H9 (cell line): ENCODE data around the gene KLHDC3. TPM values are rescaled to one million over a fixed set of nuclear protein-coding genes. Genes with fewer than 3 reads are reported as not detected.

ENCODE experiments used
- DNase-seq: peaks from one replicate; pipeline ENCODE4 v3.0.0-alpha.2; 2017
- H2AFZ ChIP-seq: one replicate; pipeline ENCODE4 v1.6.1; 2013; ENCODE audit warnings: mild to moderate bottlenecking, low read length, control low read depth, moderate library complexity
- H2AK5ac ChIP-seq: 2 replicates; pipeline ENCODE4 v1.6.1; 2013; ENCODE audit warnings: low read length, control low read depth, mixed read lengths; ENCODE audit not compliant: insufficient read length
- H2BK120ac ChIP-seq: one replicate; pipeline ENCODE4 v1.6.1; 2013; ENCODE audit warnings: low read depth, mild to moderate bottlenecking, low read length, control low read depth, inconsistent platforms; ENCODE audit not compliant: poor library complexity, severe bottlenecking
- H2BK12ac ChIP-seq: 2 replicates; pipeline ENCODE4 v1.6.1; 2013; ENCODE audit warnings: low read length, control low read depth, mixed read lengths, low read depth; ENCODE audit not compliant: insufficient read length
- H2BK15ac ChIP-seq: 2 replicates; pipeline ENCODE4 v1.6.1; 2013; ENCODE audit warnings: low read depth, low read length, control low read depth
- H2BK20ac ChIP-seq: one replicate; pipeline ENCODE4 v1.6.1; 2013; ENCODE audit warnings: low read depth, mild to moderate bottlenecking, low read length, control low read depth, inconsistent platforms; ENCODE audit not compliant: poor library complexity, severe bottlenecking
- H2BK5ac ChIP-seq: 2 replicates; pipeline ENCODE4 v1.6.1; 2013; ENCODE audit warnings: low read length, control low read depth, mixed read lengths; ENCODE audit not compliant: insufficient read length
- H3K14ac ChIP-seq: 2 replicates; pipeline ENCODE4 v1.6.1; 2013; ENCODE audit warnings: low read length, control low read depth; ENCODE audit not compliant: insufficient read depth
- H3K18ac ChIP-seq: 2 replicates; pipeline ENCODE4 v1.6.1; 2013; ENCODE audit warnings: low read depth, mild to moderate bottlenecking, mixed read lengths, low read length, control low read depth; ENCODE audit not compliant: insufficient read length
- H3K23ac ChIP-seq: 2 replicates; pipeline ENCODE4 v1.6.1; 2013; ENCODE audit warnings: low read length, control low read depth, mixed read lengths, low read depth; ENCODE audit not compliant: insufficient read length
- H3K23me2 ChIP-seq: 2 replicates; pipeline ENCODE4 v1.6.1; 2013; ENCODE audit warnings: low read depth, mild to moderate bottlenecking, mixed read lengths, low read length, control low read depth; ENCODE audit not compliant: insufficient read length, poor library complexity, severe bottlenecking
- H3K27ac ChIP-seq: 2 replicates; pipeline ENCODE4 v1.5.1; 2013; ENCODE audit warnings: low read length, control low read depth, mixed read lengths, low read depth; ENCODE audit not compliant: insufficient read length
- H3K27me3 ChIP-seq: 2 replicates; pipeline ENCODE4 v1.6.1; 2013; ENCODE audit warnings: low read length, control low read depth, inconsistent platforms; ENCODE audit not compliant: insufficient read depth
- H3K4ac ChIP-seq: 2 replicates; pipeline ENCODE4 v1.6.1; 2013; ENCODE audit warnings: low read depth, mild to moderate bottlenecking, control low read depth, inconsistent platforms, low read length, moderate library complexity
- H3K4me1 ChIP-seq: 2 replicates; pipeline ENCODE4 v1.6.1; 2013; ENCODE audit warnings: low read length, control low read depth, inconsistent platforms; ENCODE audit not compliant: insufficient read depth
- H3K4me2 ChIP-seq: 2 replicates; pipeline ENCODE4 v1.6.1; 2013; ENCODE audit warnings: low read length, control low read depth, mixed read lengths; ENCODE audit not compliant: insufficient read length, insufficient read depth
- H3K56ac ChIP-seq: 2 replicates; pipeline ENCODE4 v1.6.1; 2013; ENCODE audit warnings: low read depth, mild to moderate bottlenecking, mixed read lengths, low read length, control low read depth; ENCODE audit not compliant: insufficient read length
- H3K79me1 ChIP-seq: 2 replicates; pipeline ENCODE4 v1.6.1; 2013; ENCODE audit warnings: low read depth, mild to moderate bottlenecking, moderate library complexity, low read length, control low read depth, inconsistent platforms; ENCODE audit not compliant: insufficient read depth, poor library complexity, severe bottlenecking
- H3K79me2 ChIP-seq: 2 replicates; pipeline ENCODE4 v1.6.1; 2013; ENCODE audit warnings: low read length, control low read depth, inconsistent platforms; ENCODE audit not compliant: insufficient read depth
- H3K9ac ChIP-seq: 2 replicates; pipeline ENCODE4 v1.6.1; 2013; ENCODE audit warnings: low read length, control low read depth, mixed read lengths; ENCODE audit not compliant: insufficient read length; ENCODE audit errors: extremely low read depth
- H3K9me3 ChIP-seq: one replicate; pipeline ENCODE4 v1.6.1; 2013; ENCODE audit warnings: low read depth, low read length, inconsistent platforms; ENCODE audit not compliant: control insufficient read depth
- H3T11ph ChIP-seq: one replicate; pipeline ENCODE4 v1.6.1; 2013; ENCODE audit warnings: mild to moderate bottlenecking, low read length, control low read depth, inconsistent platforms
- H4K20me1 ChIP-seq: one replicate; pipeline ENCODE4 v1.6.1; 2013; ENCODE audit not compliant: control insufficient read depth, insufficient read length, insufficient read depth
- H4K5ac ChIP-seq: 2 replicates; pipeline ENCODE4 v1.6.1; 2013; ENCODE audit warnings: low read depth, mild to moderate bottlenecking, mixed read lengths, low read length, control low read depth; ENCODE audit not compliant: insufficient read length
- H4K8ac ChIP-seq: replicated peaks from 2 replicates; pipeline ENCODE4 v1.6.1; 2013; ENCODE audit warnings: low read length, control low read depth, mixed read lengths, low read depth; ENCODE audit not compliant: insufficient read length
- H4K91ac ChIP-seq: 2 replicates; pipeline ENCODE4 v1.6.1; 2013; ENCODE audit warnings: low read depth, mild to moderate bottlenecking, moderate library complexity, mixed read lengths, low read length, control low read depth; ENCODE audit not compliant: insufficient read length
- H3K27ac Mint-ChIP-seq, 3 experiments: 2 replicates in 2 of 3; 3 replicates in 1 of 3; pipeline ENCODE4 v1.8.0; 2020 to 2021; ENCODE audit warnings: mixed read lengths in 3 of 3, mild to moderate bottlenecking in 1 of 3, moderate library complexity in 1 of 3
- H3K27me3 Mint-ChIP-seq: 2 replicates; pipeline ENCODE4 v1.8.0; 2021; ENCODE audit warnings: low read depth, mild to moderate bottlenecking, moderate library complexity, mixed read lengths
- H3K36me3 Mint-ChIP-seq, 3 experiments: 2 replicates in 2 of 3; 3 replicates in 1 of 3; pipeline ENCODE4 v1.8.0; 2020 to 2021; ENCODE audit warnings: low read depth in 3 of 3, mixed read lengths in 3 of 3; ENCODE audit not compliant: insufficient read depth in 1 of 3
- H3K4me1 Mint-ChIP-seq, 2 experiments: 2 replicates each; pipeline ENCODE4 v1.8.0; 2020; ENCODE audit warnings: mixed read lengths in 2 of 2
- H3K4me3 Mint-ChIP-seq, 2 experiments: 2 replicates in 1 of 2; 3 replicates in 1 of 2; pipeline ENCODE4 v1.8.0; 2020 to 2021; ENCODE audit warnings: mild to moderate bottlenecking in 2 of 2, mixed read lengths in 2 of 2, moderate library complexity in 1 of 2
- H3K9me3 Mint-ChIP-seq, 2 experiments: 2 replicates in 1 of 2; 3 replicates in 1 of 2; pipeline ENCODE4 v1.8.0; 2020; ENCODE audit warnings: mild to moderate bottlenecking in 2 of 2, mixed read lengths in 2 of 2, moderate library complexity in 1 of 2
- WGBS: extraction: QIAGEN DNeasy Blood & Tissue Kit; methylation state at CpG from one replicate; pipeline ENCODE4 v1.1.7; 2013; ENCODE audit warnings: missing lambda C conversion rate, low lambda C conversion rate, mixed read lengths; ENCODE audit not compliant: insufficient read length; ENCODE audit errors: extremely low coverage; 5-methylcytosine and 5-hydroxymethylcytosine counted together
- total RNA-seq: library from RNA; stranded (reverse); gene quantifications from 2 replicates; pipeline ENCODE4 v1.2.1, GENCODE V29; 2021
- TF ChIP-seq, protein P1 (sequence below): fragments of 200-600 bp; sonication (generic); conservative IDR thresholded peaks from 3 replicates; pipeline ENCODE4 v1.8.0; 2021; ENCODE audit warnings: antibody characterized with exemption, mild to moderate bottlenecking

Gene KLHDC3
- total RNA-seq, 1 experiment from 2014 or later, result 146 TPM

DNA sequence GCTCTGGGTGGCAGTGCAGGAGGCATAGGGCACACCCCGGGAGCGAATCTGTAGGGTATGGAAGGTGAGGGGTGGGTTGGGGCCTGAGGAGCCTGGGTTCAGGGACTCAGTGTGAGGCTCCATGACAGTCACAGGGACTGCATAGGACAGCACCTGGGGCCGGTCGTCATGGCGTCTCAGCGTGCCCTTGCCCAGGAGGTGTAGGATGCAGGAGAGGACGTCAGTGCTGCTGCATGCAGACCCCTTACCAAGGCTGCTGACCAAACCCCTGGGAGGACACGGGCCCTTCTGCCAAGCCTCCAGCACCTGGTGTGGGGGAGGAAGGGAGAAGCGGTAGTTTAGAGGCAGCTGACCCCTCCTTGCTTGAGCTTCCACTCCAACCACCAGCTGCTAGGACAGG lies 23.7 kb downstream of the KLHDC3 start:
- H3K4me2 ChIP-seq, result no peak overlapping the region
- DNase-seq, result no peak
- TF ChIP-seq, protein P1, sequence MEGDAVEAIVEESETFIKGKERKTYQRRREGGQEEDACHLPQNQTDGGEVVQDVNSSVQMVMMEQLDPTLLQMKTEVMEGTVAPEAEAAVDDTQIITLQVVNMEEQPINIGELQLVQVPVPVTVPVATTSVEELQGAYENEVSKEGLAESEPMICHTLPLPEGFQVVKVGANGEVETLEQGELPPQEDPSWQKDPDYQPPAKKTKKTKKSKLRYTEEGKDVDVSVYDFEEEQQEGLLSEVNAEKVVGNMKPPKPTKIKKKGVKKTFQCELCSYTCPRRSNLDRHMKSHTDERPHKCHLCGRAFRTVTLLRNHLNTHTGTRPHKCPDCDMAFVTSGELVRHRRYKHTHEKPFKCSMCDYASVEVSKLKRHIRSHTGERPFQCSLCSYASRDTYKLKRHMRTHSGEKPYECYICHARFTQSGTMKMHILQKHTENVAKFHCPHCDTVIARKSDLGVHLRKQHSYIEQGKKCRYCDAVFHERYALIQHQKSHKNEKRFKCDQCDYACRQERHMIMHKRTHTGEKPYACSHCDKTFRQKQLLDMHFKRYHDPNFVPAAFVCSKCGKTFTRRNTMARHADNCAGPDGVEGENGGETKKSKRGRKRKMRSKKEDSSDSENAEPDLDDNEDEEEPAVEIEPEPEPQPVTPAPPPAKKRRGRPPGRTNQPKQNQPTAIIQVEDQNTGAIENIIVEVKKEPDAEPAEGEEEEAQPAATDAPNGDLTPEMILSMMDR, result no peak
- no peaks in the 10 kb centered on the region for H3K4me1 ChIP-seq
- no peaks in the 10 kb centered on the region for H3K79me1 ChIP-seq
- H3K56ac ChIP-seq, result no peak overlapping the region
- H3K14ac ChIP-seq, result no peak overlapping the region
- no peak overlapping the region for H2BK12ac ChIP-seq
- no peak overlapping the region for H3K18ac ChIP-seq
- Mint-ChIP-seq H3K36me3 (peaks cover 31 to 84% (median 66%) of the 10 kb centered on the region in 3 experiments), H3K4me3 (peak overlapping the region in 1 of 2 experiments; percentile 11; a peak in 1 of 5 replicates), H3K27ac (peak overlapping the region in 1 of 3 experiments; percentile 37; a peak in 1 of 7 replicates), H3K27me3 (no peaks in the 10 kb centered on the region; the same call in none of the 2 replicates), H3K4me1 (no peaks in the 10 kb centered on the region), H3K9me3 (no peaks in the 10 kb centered on the region; a peak in 1 of 5 replicates)
- no peaks in the 10 kb centered on the region for H3K27me3 ChIP-seq
- H3K27ac ChIP-seq, result no peak overlapping the region
- H4K20me1 ChIP-seq, result no peaks in the 10 kb centered on the region
- H3K9me3 ChIP-seq, result no peaks in the 10 kb centered on the region
- H4K91ac ChIP-seq, result no peak overlapping the region
- no CpG with 5 or more reads among the region's 9 CpGs for WGBS
- H2AK5ac ChIP-seq, result no peak overlapping the region
- no peak overlapping the region for H2BK120ac ChIP-seq
- no peak overlapping the region for H2AFZ ChIP-seq
- no peak overlapping the region for H3T11ph ChIP-seq
- H3K4ac ChIP-seq, result no peak overlapping the region
- no peak overlapping the region for H2BK5ac ChIP-seq
- no peak overlapping the region for H3K23ac ChIP-seq
- no peak overlapping the region for H2BK15ac ChIP-seq
- no peak overlapping the region for H2BK20ac ChIP-seq
- H3K9ac ChIP-seq, result no peak overlapping the region
- H4K8ac ChIP-seq, result no peak overlapping the region
- H3K23me2 ChIP-seq, result no peaks in the 10 kb centered on the region
- no peak overlapping the region for H4K5ac ChIP-seq
- H3K79me2 ChIP-seq, result no peaks in the 10 kb centered on the region
